Neural progenitor cell (in vitro differentiated cells): ENCODE data around the gene SLC11A2. TPM values are rescaled to one million over a fixed set of nuclear protein-coding genes. Genes with fewer than 3 reads are reported as not detected.

Experiments
- DNase-seq: peaks from one replicate; pipeline ENCODE4 v3.0.0-alpha.2; 2016; ENCODE audit warnings: low spot score
- H2AFZ ChIP-seq: fragments of 200-600 bp; sonication (generic); replicated peaks from 2 replicates; pipeline ENCODE4 v1.6.1; 2016; ENCODE audit warnings: antibody characterized with exemption
- H3F3A ChIP-seq: fragments of 200-600 bp; sonication (generic); 2 replicates; pipeline ENCODE4 v1.6.1; 2016; ENCODE audit warnings: antibody characterized with exemption, low read depth
- H3K27ac ChIP-seq: fragments of 200-600 bp; sonication (generic); 2 replicates; pipeline ENCODE4 v1.5.1; 2016; ENCODE audit warnings: mild to moderate bottlenecking
- H3K27me3 ChIP-seq: fragments of 200-600 bp; sonication (generic); 2 replicates; pipeline ENCODE4 v1.6.1; 2016; ENCODE audit warnings: mild to moderate bottlenecking, moderate library complexity
- H3K36me3 ChIP-seq: fragments of 200-600 bp; sonication (generic); 2 replicates; pipeline ENCODE4 v1.5.1; 2016
- H3K4me1 ChIP-seq: fragments of 200-600 bp; sonication (generic); 2 replicates; pipeline ENCODE4 v1.6.1; 2016; ENCODE audit warnings: mixed run types
- H3K4me2 ChIP-seq: fragments of 200-600 bp; sonication (generic); 2 replicates; pipeline ENCODE4 v1.6.1; 2016
- H3K4me3 ChIP-seq: fragments of 200-600 bp; sonication (generic); 2 replicates; pipeline ENCODE4 v1.5.1; 2016
- H3K79me2 ChIP-seq: fragments of 200-600 bp; sonication (generic); 2 replicates; pipeline ENCODE4 v1.6.1; 2016; ENCODE audit warnings: low read depth
- H3K9ac ChIP-seq: fragments of 200-600 bp; sonication (generic); 2 replicates; pipeline ENCODE4 v1.6.1; 2016
- H3K9me3 ChIP-seq: fragments of 200-600 bp; sonication (generic); 2 replicates; pipeline ENCODE4 v1.5.1; 2016; ENCODE audit warnings: low read depth
- H4K20me1 ChIP-seq: fragments of 200-600 bp; sonication (generic); 2 replicates; pipeline ENCODE4 v1.6.1; 2016; ENCODE audit warnings: low read depth
- H3K27ac Mint-ChIP-seq: 3 replicates; pipeline ENCODE4 v1.8.0; 2021; ENCODE audit warnings: mixed read lengths
- H3K27me3 Mint-ChIP-seq: 2 replicates; pipeline ENCODE4 v1.8.0; 2022; ENCODE audit warnings: low read depth, mild to moderate bottlenecking, inconsistent platforms, moderate library complexity, mixed read lengths; ENCODE audit not compliant: insufficient read depth
- H3K36me3 Mint-ChIP-seq: 3 replicates; pipeline ENCODE4 v1.8.0; 2021; ENCODE audit warnings: mixed read lengths
- H3K4me1 Mint-ChIP-seq: 3 replicates; pipeline ENCODE4 v1.8.0; 2021; ENCODE audit warnings: mixed read lengths
- H3K4me3 Mint-ChIP-seq: 3 replicates; pipeline ENCODE4 v1.8.0; 2021; ENCODE audit warnings: mild to moderate bottlenecking, moderate library complexity, mixed read lengths
- H3K9me3 Mint-ChIP-seq: 3 replicates; pipeline ENCODE4 v1.8.0; 2020; ENCODE audit warnings: mixed read lengths
- CTCF ChIP-seq: fragments of 200-600 bp; sonication (generic); IDR thresholded peaks from 2 replicates; pipeline ENCODE4 v1.5.1; 2017; ENCODE audit warnings: antibody characterized with exemption, mild to moderate bottlenecking
- EZH2 ChIP-seq: fragments of 200-600 bp; sonication (generic); IDR thresholded peaks from 2 replicates; pipeline ENCODE4 v1.6.1; 2017; ENCODE audit warnings: antibody characterized with exemption, mild to moderate bottlenecking, moderate library complexity
- EZH2phosphoT487 ChIP-seq: fragments of 200-600 bp; sonication (generic); IDR thresholded peaks from 2 replicates; pipeline ENCODE4 v1.6.1; 2017; ENCODE audit warnings: antibody characterized with exemption
- total RNA-seq: library from RNA; depleted of rRNA; stranded (reverse); fragments of >200 nt; gene quantifications from 2 replicates; pipeline ENCODE4 v1.2.3, GENCODE V29; 2015; ENCODE audit warnings: low replicate concordance

Gene SLC11A2
- total RNA-seq, 1 donor from 2014 or later, result 62.7 TPM

DNA sequence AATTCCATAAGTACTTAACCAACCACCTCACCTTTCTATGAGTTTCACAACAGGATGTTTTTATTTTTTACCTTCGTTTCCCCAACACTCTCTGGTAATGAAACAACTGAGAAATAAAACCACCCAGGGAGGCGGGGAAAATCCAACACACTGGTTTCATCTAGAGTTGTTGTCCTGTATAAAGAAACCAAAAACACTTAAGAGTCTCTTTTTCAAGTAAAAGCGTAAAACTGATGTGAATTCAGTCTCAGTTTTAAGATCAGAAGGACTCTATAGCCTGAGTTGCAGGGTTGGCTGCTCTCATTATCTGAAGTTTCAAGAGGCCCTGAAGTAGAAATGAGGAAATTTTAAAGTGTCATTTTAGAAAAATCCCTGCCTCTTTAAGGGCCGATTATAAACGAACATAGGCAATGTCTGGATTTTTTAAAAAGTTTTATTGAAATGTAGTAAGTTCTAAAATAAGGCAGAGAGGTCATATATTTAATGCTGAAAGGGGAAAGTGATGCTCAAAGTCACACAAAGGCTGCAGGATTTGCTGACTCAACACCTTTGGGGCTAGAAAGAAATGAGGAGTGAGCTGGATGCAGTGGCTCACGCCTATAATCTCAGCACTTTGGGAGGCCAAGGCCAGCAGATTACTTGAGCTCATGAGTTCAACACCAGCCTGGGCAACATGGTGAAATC, 46.7 kb downstream of the SLC11A2 start:
- Histone ChIP-seq H3K4me1 (no peaks in the 10 kb centered on the region), H3K27ac (peak overlapping the region; percentile 55), H3K9ac (no peak overlapping the region), H3K4me3 (no peak overlapping the region), H4K20me1 (no peaks in the 10 kb centered on the region), H3K36me3 (no peaks in the 10 kb centered on the region), H3K79me2 (no peaks in the 10 kb centered on the region), H2AFZ (no peak overlapping the region), H3K27me3 (no peaks in the 10 kb centered on the region), H3K9me3 (no peaks in the 10 kb centered on the region), H3F3A (no peaks in the 10 kb centered on the region), H3K4me2 (no peak overlapping the region)
- H3K27ac Mint-ChIP-seq, result no peak overlapping the region
- H3K27me3 Mint-ChIP-seq, result no peaks in the 10 kb centered on the region
- H3K36me3 Mint-ChIP-seq, result peaks cover 13% of the 10 kb centered on the region
- peaks cover 3% of the 10 kb centered on the region for H3K9me3 Mint-ChIP-seq
- TF ChIP-seq EZH2, result no peak
- no peak for TF ChIP-seq EZH2phosphoT487
- no peak for TF ChIP-seq CTCF
- no peak overlapping the region for H3K4me3 Mint-ChIP-seq
- H3K4me1 Mint-ChIP-seq, result peaks cover 6% of the 10 kb centered on the region
- no peak for DNase-seq

GRCh38 chr12:50971946-50972345, 54.2 kb downstream of the SLC11A2 start:
- Histone ChIP-seq H3F3A (no peaks in the 10 kb centered on the region), H3K36me3 (peaks cover 8% of the 10 kb centered on the region), H4K20me1 (no peaks in the 10 kb centered on the region), H3K4me1 (no peaks in the 10 kb centered on the region), H3K9me3 (no peaks in the 10 kb centered on the region), H3K79me2 (no peaks in the 10 kb centered on the region), H3K4me3 (no peak overlapping the region), H2AFZ (no peak overlapping the region), H3K27me3 (no peaks in the 10 kb centered on the region), H3K27ac (no peak overlapping the region), H3K4me2 (no peak overlapping the region), H3K9ac (no peak overlapping the region)
- Mint-ChIP-seq H3K27ac (no peak overlapping the region), H3K4me1 (no peaks in the 10 kb centered on the region), H3K27me3 (no peaks in the 10 kb centered on the region), H3K9me3 (peaks cover 17% of the 10 kb centered on the region), H3K4me3 (no peak overlapping the region), H3K36me3 (peaks cover 37% of the 10 kb centered on the region)
- no peak for TF ChIP-seq EZH2phosphoT487
- no peak for TF ChIP-seq CTCF
- no peak for TF ChIP-seq EZH2
- no peak for DNase-seq

- H4K20me1 ChIP-seq, result no peaks in the 10 kb centered on the region
- no peak overlapping the region for H3K27ac Mint-ChIP-seq
- no peak overlapping the region for H3K4me3 ChIP-seq
- peaks cover 4% of the 10 kb centered on the region for H3K36me3 Mint-ChIP-seq
- H3K4me3 Mint-ChIP-seq, result no peak overlapping the region
- TF ChIP-seq CTCF (no peak), EZH2phosphoT487 (no peak), EZH2 (no peak)
- no peak overlapping the region for H3K27ac ChIP-seq
- no peaks in the 10 kb centered on the region for H3K9me3 Mint-ChIP-seq
- peaks cover 4% of the 10 kb centered on the region for H3K4me1 Mint-ChIP-seq
- DNase-seq, result no peak
- H3K9ac ChIP-seq, result no peak overlapping the region
- no peaks in the 10 kb centered on the region for H3K27me3 ChIP-seq
- no peaks in the 10 kb centered on the region for H3K79me2 ChIP-seq
- H3K27me3 Mint-ChIP-seq, result peaks cover 4% of the 10 kb centered on the region
- H3K4me2 ChIP-seq, result no peak overlapping the region
- no peak overlapping the region for H2AFZ ChIP-seq
- no peaks in the 10 kb centered on the region for H3F3A ChIP-seq
- H3K4me1 ChIP-seq, result no peaks in the 10 kb centered on the region
- H3K9me3 ChIP-seq, result no peaks in the 10 kb centered on the region
- no peaks in the 10 kb centered on the region for H3K36me3 ChIP-seq
Observed at GRCh38 chr12:50964432-50964831, 61.8 kb downstream of the SLC11A2 start.
